HCT116 (cell line): ENCODE measurements around the gene SPINT2. TPM values are rescaled to one million over a fixed set of nuclear protein-coding genes. Genes with fewer than 3 reads are reported as not detected.

Experiments used
- ATAC-seq: fragments of 200-7000 bp; cut with Tn5 transposase; 2 replicates; pipeline ENCODE4 v1.9.1; 2020; ENCODE audit warnings: mild to moderate bottlenecking, moderate library complexity
- BruUV-seq: library from RNA; stranded (reverse); fragments of 400-500 nt; replicated peaks from 2 replicates; lab custom pipeline; 2021; lab: Mats Ljungman, UMichigan
- CTCF ChIA-PET: fragments of 300-600 bp; sonication (Branson Sonifier 250); formaldehyde crosslinking; loops from one replicate; lab custom pipeline; 2021; ENCODE audit warnings: antibody characterized with exemption; lab: Charles Lee
- POLR2A ChIA-PET: fragments of 300-600, 350-600 bp; sonication (Branson Sonifier 250); formaldehyde crosslinking; loops from one replicate; lab custom pipeline; 2021; ENCODE audit warnings: antibody characterized with exemption; lab: Charles Lee
- RAD21 ChIA-PET, 2 experiments: fragments of 300-600 bp; sonication (Branson Sonifier 250); formaldehyde crosslinking; loops; one replicate each; lab custom pipeline; 2023; ENCODE audit warnings: low total read pairs in 2 of 2; ENCODE audit not compliant: uncharacterized antibody in 2 of 2, unreplicated experiment in 2 of 2, low non-redundant PET in 1 of 2; lab: Charles Lee
- DNase-seq: peaks from one replicate; pipeline ENCODE4 v3.0.0-alpha.2; 2010; ENCODE audit warnings: low read depth, low spot score
- H2AFZ ChIP-seq: fragments of 200-600 bp; shearing (Covaris generic), sonication (generic); 2 replicates; pipeline ENCODE4 v1.6.1; 2017; ENCODE audit warnings: low read depth, mixed run types, mixed read lengths, antibody characterized with exemption, low read length; ENCODE audit not compliant: poor library complexity, severe bottlenecking
- H3K27ac ChIP-seq: 2 replicates; pipeline ENCODE4 v1.5.1; 2012; ENCODE audit warnings: low read depth, low read length
- H3K27me3 ChIP-seq: fragments of 200-600 bp; sonication (generic); 2 replicates; pipeline ENCODE4 v1.6.1; 2016; ENCODE audit warnings: mixed run types, low read length, mixed read lengths; ENCODE audit not compliant: insufficient read depth
- H3K36me3 ChIP-seq, 2 experiments: fragments of 200-500 bp in 1 of 2; fragments of 200-600 bp in 1 of 2; sonication (Bioruptor generic) in 1 of 2; sonication (generic) in 1 of 2; 2 replicates each; pipeline versions ENCODE4 v1.5.1 to v1.6.1; 2014 to 2016; ENCODE audit warnings: low read length in 2 of 2, inconsistent platforms in 1 of 2, mixed read lengths in 1 of 2, mixed run types in 1 of 2; ENCODE audit not compliant: insufficient read depth in 2 of 2, control insufficient read depth in 1 of 2
- H3K4me1 ChIP-seq, 2 experiments: fragments of 200-600 bp in 1 of 2; sonication (generic) in 1 of 2; 2 replicates each; pipeline versions ENCODE4 v1.5.1 to v1.6.1; 2012 to 2017; ENCODE audit warnings: low read length in 2 of 2, inconsistent platforms in 1 of 2, mild to moderate bottlenecking in 1 of 2, mixed read lengths in 1 of 2, mixed run types in 1 of 2, moderate library complexity in 1 of 2; ENCODE audit not compliant: insufficient read depth in 2 of 2, control insufficient read depth in 1 of 2
- H3K4me2 ChIP-seq: fragments of 200-600 bp; sonication (generic); 2 replicates; pipeline ENCODE4 v1.6.1; 2017; ENCODE audit warnings: mixed run types, low read length, mixed read lengths
- H3K4me3 ChIP-seq, 2 experiments: fragments of 200-600 bp in 1 of 2; sonication (generic) in 1 of 2; replicated peaks in 1 of 2; 2 replicates each; pipeline ENCODE4 v1.5.1; 2011 to 2016; ENCODE audit warnings: low read length in 2 of 2, control low read depth in 1 of 2, low read depth in 1 of 2, mild to moderate bottlenecking in 1 of 2, mixed read lengths in 1 of 2, mixed run types in 1 of 2
- H3K79me2 ChIP-seq: fragments of 200-600 bp; sonication (generic); 2 replicates; pipeline ENCODE4 v1.6.1; 2017; ENCODE audit warnings: mild to moderate bottlenecking, mixed run types, low read length, moderate library complexity, mixed read lengths; ENCODE audit not compliant: insufficient read depth
- H3K9ac ChIP-seq: fragments of 200-600 bp; sonication (generic); 2 replicates; pipeline ENCODE4 v1.6.1; 2016; ENCODE audit warnings: low read length, mixed read lengths
- H3K9me2 ChIP-seq: fragments of 200-600 bp; sonication (generic), shearing (Covaris generic); 2 replicates; pipeline ENCODE4 v1.6.1; 2017; ENCODE audit warnings: mixed run types, mild to moderate bottlenecking, moderate library complexity; ENCODE audit not compliant: insufficient read depth
- H3K9me3 ChIP-seq, 2 experiments: fragments of 200-500 bp in 1 of 2; fragments of 200-600 bp in 1 of 2; sonication (Bioruptor generic) in 1 of 2; sonication (generic) in 1 of 2; 2 replicates each; pipeline ENCODE4 v1.6.1; 2014 to 2017; ENCODE audit warnings: low read length in 2 of 2, mixed read lengths in 2 of 2, inconsistent platforms in 1 of 2, low read depth in 1 of 2, mild to moderate bottlenecking in 1 of 2, mixed run types in 1 of 2, moderate library complexity in 1 of 2; ENCODE audit not compliant: control insufficient read depth in 1 of 2, insufficient read depth in 1 of 2
- H4K20me1 ChIP-seq: fragments of 200-600 bp; sonication (generic), shearing (Covaris generic); 2 replicates; pipeline ENCODE4 v1.6.1; 2017; ENCODE audit warnings: mixed run types, mild to moderate bottlenecking, moderate library complexity; ENCODE audit not compliant: insufficient read depth
- ATF3 ChIP-seq: IDR thresholded peaks from 2 replicates; pipeline ENCODE4 v1.6.1; 2012
- CBX3 ChIP-seq: IDR thresholded peaks from 2 replicates; pipeline ENCODE4 v1.6.1; 2012; ENCODE audit warnings: low read depth
- CTCF ChIP-seq, 3 experiments: fragments of 200-600 bp in 1 of 3; sonication (generic) in 1 of 3; IDR thresholded peaks in 2 of 3; conservative IDR thresholded peaks in 1 of 3; 2 replicates each; pipeline ENCODE4 v1.5.1; 2012 to 2017; ENCODE audit warnings: low read depth in 2 of 3, low read length in 2 of 3, antibody characterized with exemption in 1 of 3, borderline replicate concordance in 1 of 3, control low read depth in 1 of 3, mild to moderate bottlenecking in 1 of 3, mixed read lengths in 1 of 3, mixed run types in 1 of 3, moderate library complexity in 1 of 3; ENCODE audit not compliant: insufficient read depth in 1 of 3
- EZH2 ChIP-seq: fragments of 200-600 bp; sonication (generic); IDR thresholded peaks from 2 replicates; pipeline ENCODE4 v1.6.1; 2017; ENCODE audit warnings: antibody characterized with exemption, mixed run types
- EZH2phosphoT487 ChIP-seq: fragments of 200-600 bp; IDR thresholded peaks from 2 replicates; pipeline ENCODE4 v1.6.1; 2018; ENCODE audit warnings: antibody characterized with exemption, borderline replicate concordance
- FOSL1 ChIP-seq: IDR thresholded peaks from 2 replicates; pipeline ENCODE4 v1.6.1; 2012; ENCODE audit warnings: low read depth
- JUND ChIP-seq: IDR thresholded peaks from 2 replicates; pipeline ENCODE4 v1.6.1; 2012
- MAX ChIP-seq: IDR thresholded peaks from 2 replicates; pipeline ENCODE4 v1.6.1; 2012
- POLR2A ChIP-seq: IDR thresholded peaks from 2 replicates; pipeline ENCODE4 v1.7.0; 2011; ENCODE audit warnings: borderline replicate concordance; ENCODE audit not compliant: insufficient read depth, insufficient read length; ENCODE audit errors: extremely low read depth
- POLR2AphosphoS5 ChIP-seq: IDR thresholded peaks from 2 replicates; pipeline ENCODE4 v1.6.1; 2011; ENCODE audit warnings: mild to moderate bottlenecking, low read depth, low read length, moderate library complexity
- RAD21 ChIP-seq: IDR thresholded peaks from 2 replicates; pipeline ENCODE4 v1.6.1; 2012; ENCODE audit warnings: low read depth, mild to moderate bottlenecking
- SIN3A ChIP-seq: IDR thresholded peaks from 2 replicates; pipeline ENCODE4 v1.6.1; 2012; ENCODE audit warnings: low read depth
- SP1 ChIP-seq: IDR thresholded peaks from 2 replicates; pipeline ENCODE4 v1.6.1; 2012; ENCODE audit warnings: low read depth
- SRF ChIP-seq: IDR thresholded peaks from 2 replicates; pipeline ENCODE4 v1.6.1; 2012; ENCODE audit warnings: low read depth
- TCF7L2 ChIP-seq: IDR thresholded peaks from 2 replicates; pipeline ENCODE4 v1.7.0; 2011; ENCODE audit warnings: borderline replicate concordance, inconsistent platforms; ENCODE audit not compliant: insufficient read depth, insufficient read length; ENCODE audit errors: extremely low read depth
- ZBTB33 ChIP-seq: IDR thresholded peaks from 2 replicates; pipeline ENCODE4 v1.6.1; 2011; ENCODE audit warnings: mild to moderate bottlenecking, low read length, moderate library complexity; ENCODE audit not compliant: insufficient replicate concordance; ENCODE audit errors: extremely low read depth
- ZFX ChIP-seq: fragments of 450-650 bp; IDR thresholded peaks from 2 replicates; pipeline ENCODE4 v1.6.1; 2017
- ZNF274 ChIP-seq: fragments of 200-500 bp; sonication (Bioruptor generic); IDR thresholded peaks from 2 replicates; pipeline ENCODE4 v1.6.1; 2014; ENCODE audit warnings: mild to moderate bottlenecking, low read depth, low read length, inconsistent platforms
- intact Hi-C: fragments of 100-400 bp; cut with micrococcal nuclease; formaldehyde crosslinking; loops from 2 replicates; pipeline ENCODE4 v1.10.0; 2022
- total RNA-seq: library from RNA; stranded (reverse); gene quantifications from one replicate; pipeline ENCODE4 v1.2.1, GENCODE V29; 2021; ENCODE audit not compliant: unreplicated experiment

SPINT2 gene
- total RNA-seq, 1 experiment from 2014 or later, result 500 TPM

- Histone ChIP-seq H3K27ac (no peak overlapping the region), H3K4me1 (peaks cover 9 to 16% of the 10 kb centered on the region in 2 experiments), H3K9me3 (no peaks in the 10 kb centered on the region), H3K9ac (no peak overlapping the region), H3K27me3 (no peaks in the 10 kb centered on the region), H3K36me3 (no peaks in the 10 kb centered on the region), H2AFZ (no peak overlapping the region), H3K4me2 (no peak overlapping the region), H3K4me3 (no peak overlapping the region), H4K20me1 (no peaks in the 10 kb centered on the region), H3K79me2 (no peaks in the 10 kb centered on the region), H3K9me2 (no peaks in the 10 kb centered on the region)
- DNase-seq (no peak), ATAC-seq (no peak)
- intact Hi-C loops, result no loop called here
- ChIA-PET RAD21 (no interaction called here), POLR2A (interaction anchor here (0.9 kb wide), 1 partner anchor 26 kb away, joined by 3 read pairs; no protein-coding TSS in a partner anchor), CTCF (interaction anchor here (1.0 kb wide), 1 partner anchor 15 kb away, joined by 3 read pairs; no protein-coding TSS in a partner anchor)
- no TSS peak for BruUV-seq
- no peak for TF ChIP-seq SRF
- TF ChIP-seq EZH2, result no peak
- TF ChIP-seq FOSL1, result no peak
- TF ChIP-seq EZH2phosphoT487, result no peak
- TF ChIP-seq SIN3A, result no peak
- no peak for TF ChIP-seq JUND
- no peak for TF ChIP-seq POLR2A
- no peak for TF ChIP-seq ATF3
- TF ChIP-seq TCF7L2, result no peak
- TF ChIP-seq MAX, result no peak
- TF ChIP-seq ZFX, result no peak
- no peak for TF ChIP-seq ZBTB33
- no peak for TF ChIP-seq SP1
- TF ChIP-seq CTCF (IDR thresholded peaks at IDR 0.05 in 2 of 3, conservative IDR thresholded peaks at IDR 0.05 in 1 of 3; ENCODE audit: borderline replicate concordance in 1 of 3, insufficient read depth in 1 of 3, low read depth in 2 of 3, low read length in 2 of 3), result no peak
- TF ChIP-seq CBX3, result no peak
- no peak for TF ChIP-seq POLR2AphosphoS5
- TF ChIP-seq RAD21, result no peak
- no peak for TF ChIP-seq ZNF274
Observed at GRCh38 chr19:38239816-38240215, 24.6 kb upstream of the SPINT2 start.
